Activated CD8-positive, alpha-beta memory T cell treated with anti-CD3 and anti-CD28 coated beads, Interleukin-2, amount 50 U/mL, for 24 hours (primary cell): ENCODE measurements around the gene MECP2.

ENCODE experiments used
- DNase-seq: peaks from one replicate; pipeline ENCODE4 v3.0.0-alpha.2; 2020; ENCODE audit errors: extremely low read depth

The MECP2 gene

DNA sequence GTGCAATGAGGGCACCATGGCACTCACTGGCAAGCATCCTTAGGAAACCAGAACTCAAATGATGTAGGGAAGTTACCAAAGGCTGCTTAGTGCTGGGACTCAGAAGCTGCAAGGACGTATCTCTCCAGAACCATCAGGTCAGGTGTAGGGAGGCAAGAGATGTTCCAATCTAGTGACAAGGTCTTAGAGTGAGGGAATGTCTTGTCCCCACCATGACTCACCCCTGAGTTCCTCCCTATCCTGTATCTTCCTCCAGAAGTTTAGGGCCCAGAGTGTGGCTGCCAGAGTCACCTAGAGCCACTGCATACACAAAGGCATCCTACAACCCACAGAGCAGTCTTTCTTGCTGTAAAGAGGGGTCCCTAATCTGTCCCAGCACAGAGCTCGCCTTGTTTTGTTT lies 63.7 kb downstream of the MECP2 start:
- no peak for DNase-seq

DNA sequence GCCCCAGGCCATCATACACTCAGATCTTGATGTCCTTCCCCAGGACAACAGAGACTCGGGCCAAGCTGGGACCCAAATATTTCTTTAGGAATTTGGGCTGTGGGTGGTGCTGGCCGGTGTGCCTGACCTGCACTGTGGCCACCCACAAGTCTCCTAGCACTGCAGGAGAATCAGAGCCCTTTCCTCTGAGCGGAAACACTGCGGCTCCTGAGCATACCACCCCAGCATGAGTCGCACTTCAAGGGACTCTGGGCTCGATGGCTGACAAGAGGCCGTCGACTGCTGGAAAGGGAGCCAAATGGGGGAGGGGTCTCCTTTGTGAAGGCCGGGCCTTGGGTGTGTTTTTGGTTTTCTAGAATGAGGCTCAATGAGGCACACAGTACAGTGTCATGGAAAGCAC lies 64.9 kb downstream of the MECP2 start:
- no peak for DNase-seq

- DNase-seq = no peak
These were observed 65.4 kb downstream of the MECP2 start for GRCh38 chrX:154032160-154032559.

GRCh38 chrX:154030715-154031305 lies 66.7 kb downstream of the MECP2 start:
- no peak for DNase-seq

DNA sequence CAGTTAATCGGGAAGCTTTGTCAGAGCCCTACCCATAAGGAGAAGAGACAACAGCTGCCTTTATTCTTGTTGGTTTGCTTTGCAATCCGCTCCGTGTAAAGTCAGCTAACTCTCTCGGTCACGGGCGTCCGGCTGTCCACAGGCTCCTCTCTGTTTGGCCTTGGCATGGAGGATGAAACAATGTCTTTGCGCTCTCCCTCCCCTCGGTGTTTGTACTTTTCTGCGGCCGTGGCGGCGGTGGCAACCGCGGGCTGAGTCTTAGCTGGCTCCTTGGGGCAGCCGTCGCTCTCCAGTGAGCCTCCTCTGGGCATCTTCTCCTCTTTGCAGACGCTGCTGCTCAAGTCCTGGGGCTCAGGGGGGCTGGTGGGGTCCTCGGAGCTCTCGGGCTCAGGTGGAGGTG lies 67.3 kb downstream of the MECP2 start:
- no peak for DNase-seq

GRCh38 chrX:154029439-154029838 lies 68.1 kb downstream of the MECP2 start:
- no peak for DNase-seq

DNA sequence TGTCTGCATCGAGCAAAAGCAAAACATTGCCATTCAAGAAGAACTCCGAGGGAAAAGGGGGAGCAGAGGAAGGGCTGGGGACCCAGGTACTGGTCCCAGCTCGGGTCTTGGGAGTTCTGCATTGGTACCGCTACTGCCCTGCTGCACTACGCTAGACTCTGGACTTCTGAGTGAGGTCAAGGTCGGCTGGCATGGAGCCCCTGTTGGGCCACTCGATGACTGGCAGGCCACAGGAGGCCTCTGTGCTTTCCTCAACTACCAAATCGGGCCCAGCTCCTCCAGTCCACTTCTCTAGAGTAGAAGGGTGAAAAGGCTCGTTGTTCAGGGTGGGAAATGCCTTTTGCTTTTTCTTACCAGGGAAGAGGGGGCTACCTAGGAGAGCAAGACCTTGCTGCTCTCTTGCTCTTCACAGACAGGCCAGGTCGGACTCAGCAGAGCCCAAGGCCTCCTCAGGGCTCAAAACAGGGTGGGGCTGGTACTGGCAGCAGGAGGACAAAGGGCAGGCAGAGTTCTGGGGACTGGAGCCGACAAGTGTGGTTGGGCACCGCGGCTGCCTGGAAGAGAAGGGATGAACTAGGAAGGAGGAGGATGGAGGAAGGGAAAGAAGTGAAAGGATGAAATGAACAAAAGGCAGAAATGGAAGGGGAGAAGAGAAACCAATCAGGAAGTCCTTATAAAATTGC lies 68.9 kb downstream of the MECP2 start:
- DNase-seq = no peak

DNA sequence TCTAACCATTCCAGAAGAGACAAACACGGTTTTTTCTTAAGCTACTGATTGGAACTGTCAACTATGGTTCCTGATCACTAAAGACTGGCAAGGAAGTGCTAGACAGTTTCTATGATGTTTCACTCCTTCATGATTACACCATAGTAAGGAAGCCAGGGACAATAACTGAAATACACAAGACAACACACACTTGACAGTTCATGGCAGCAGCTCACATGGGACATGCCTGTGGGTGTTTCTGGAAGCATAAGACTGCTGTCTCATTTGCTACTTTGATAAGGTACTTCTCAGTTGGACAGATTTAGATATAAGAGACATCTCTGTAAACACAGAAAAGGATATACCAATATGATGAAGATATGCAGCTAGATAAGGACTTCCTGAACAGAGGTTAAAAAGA lies 69.5 kb downstream of the MECP2 start:
- no peak for DNase-seq

DNA sequence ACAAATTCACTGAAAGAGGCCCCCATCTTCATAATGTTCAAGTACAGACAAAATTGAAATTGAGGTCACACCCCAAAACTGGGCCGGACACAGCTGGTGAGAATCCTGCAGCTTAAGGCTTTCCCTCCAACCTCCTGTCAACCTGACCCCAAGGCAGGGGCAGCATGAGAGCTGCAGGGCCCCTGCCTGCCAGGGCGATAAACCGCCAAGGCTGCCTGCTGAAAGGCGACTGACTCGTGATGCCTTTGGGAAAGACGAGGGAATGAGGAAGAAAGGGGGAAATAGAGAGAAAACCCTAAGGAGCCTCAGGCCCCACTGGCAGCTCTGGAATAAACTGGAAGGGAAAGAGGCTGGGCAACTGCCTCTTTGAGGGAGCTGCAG lies 70.5 kb downstream of the MECP2 start:
- DNase-seq = no peak

DNA sequence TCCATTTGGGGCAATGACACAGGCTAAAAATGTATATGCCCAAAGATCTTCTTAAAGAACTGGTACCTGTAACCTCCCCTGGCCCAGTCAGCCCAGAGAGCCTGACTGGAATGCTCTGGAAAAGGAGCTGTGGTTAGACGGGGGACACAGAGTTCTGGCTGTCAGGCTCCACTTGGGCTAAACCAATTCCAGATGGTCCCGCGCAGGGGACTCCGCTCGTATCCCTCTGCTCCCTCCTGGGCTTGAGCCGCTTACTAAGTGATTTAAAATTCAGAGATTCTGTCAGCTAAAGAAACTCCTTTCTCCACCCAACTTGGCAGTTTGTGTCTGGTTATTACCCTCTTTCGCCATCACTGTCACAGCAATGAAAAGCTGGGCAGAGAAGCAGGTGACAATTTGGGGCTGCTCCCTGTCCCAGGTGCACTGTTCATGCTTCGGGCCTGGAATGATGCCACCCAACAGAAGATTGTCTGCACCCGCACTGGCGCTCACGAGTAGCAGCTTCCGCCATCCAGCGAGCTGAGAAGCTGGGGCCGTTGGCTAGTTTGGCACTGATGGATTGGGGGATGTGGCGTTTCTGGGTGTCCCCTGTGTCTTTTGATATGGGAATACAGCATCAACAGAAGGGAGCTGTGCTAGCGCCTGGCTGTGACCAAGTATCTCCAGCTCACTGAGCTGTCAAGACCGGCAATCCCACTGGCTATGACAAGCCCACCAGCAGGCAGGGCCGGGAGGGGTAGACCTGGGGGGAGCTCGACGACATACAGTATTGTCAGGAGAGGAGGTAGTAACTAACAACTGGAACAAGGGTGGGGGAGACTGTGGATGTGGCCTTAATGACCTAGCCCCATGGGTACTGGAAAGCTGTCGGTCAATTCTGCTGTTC lies 71.1 kb downstream of the MECP2 start:
- DNase-seq = no peak

- DNase-seq = no peak
These were observed 72.3 kb downstream of the MECP2 start for GRCh38 chrX:154025230-154025629.

- no peak for DNase-seq
These were observed 73.2 kb downstream of the MECP2 start for GRCh38 chrX:154024271-154024670.

DNA sequence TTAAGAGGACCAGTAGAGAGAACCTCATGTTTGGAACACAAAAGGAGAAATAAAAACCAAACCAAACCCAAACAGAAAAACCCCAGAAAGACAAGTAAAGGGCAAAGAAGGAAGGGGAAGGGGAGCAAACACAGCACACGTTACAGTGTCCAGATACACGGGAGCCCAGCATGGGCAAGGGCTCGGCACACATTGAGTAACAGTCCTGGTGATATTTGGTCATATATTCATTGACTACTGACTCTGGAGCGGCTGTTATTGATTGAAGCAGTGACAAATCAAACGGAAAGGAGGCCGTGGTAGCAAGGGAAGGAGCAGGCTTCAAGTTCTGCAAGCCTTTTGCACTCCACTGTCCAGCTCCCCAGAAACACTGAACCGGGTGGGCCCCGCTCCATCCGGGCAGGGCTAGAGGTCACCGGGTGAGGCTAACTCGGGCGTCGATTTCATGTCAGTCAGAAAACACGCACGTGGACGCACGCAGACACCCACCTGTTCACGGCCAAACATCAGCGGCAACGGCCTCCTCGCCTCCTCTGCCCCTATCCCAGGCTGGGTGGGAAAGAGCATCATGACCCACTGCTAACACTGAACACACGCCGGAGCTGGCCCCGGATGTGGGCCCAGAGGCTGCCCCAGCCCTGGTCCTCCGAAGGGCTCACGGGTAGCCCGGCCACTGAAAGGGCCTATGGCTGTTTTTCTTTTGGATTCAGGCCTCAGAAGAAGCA lies 74.1 kb downstream of the MECP2 start:
- no peak for DNase-seq

- DNase-seq = no peak
These were observed 75.4 kb downstream of the MECP2 start for GRCh38 chrX:154022108-154022507.

DNA sequence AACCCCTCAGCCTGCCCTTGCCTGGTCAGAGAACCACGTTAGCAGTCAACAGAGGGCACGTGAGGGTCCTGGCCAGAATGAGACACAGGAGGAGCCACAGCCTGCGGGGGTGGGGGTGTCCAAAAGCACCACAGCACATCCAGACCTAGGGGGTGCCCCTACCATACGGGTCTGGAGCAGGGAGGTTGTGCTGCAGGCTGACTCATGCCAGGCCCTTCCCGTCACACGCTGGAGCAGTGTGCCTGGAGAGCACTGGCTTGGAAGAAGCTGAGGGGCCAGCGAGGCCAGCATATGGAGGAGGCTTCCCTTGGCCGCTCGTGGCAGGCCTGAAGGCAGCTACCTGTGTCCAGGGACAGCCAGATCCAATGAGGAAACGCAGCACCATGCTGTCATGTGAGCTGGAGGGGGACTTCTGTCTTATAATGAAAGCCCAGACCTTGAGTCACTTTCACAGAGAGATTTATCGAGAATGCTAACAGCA lies 76.3 kb downstream of the MECP2 start:
- no peak for DNase-seq

GRCh38 chrX:154020536-154021115 lies 76.9 kb downstream of the MECP2 start:
- DNase-seq = no peak

DNA sequence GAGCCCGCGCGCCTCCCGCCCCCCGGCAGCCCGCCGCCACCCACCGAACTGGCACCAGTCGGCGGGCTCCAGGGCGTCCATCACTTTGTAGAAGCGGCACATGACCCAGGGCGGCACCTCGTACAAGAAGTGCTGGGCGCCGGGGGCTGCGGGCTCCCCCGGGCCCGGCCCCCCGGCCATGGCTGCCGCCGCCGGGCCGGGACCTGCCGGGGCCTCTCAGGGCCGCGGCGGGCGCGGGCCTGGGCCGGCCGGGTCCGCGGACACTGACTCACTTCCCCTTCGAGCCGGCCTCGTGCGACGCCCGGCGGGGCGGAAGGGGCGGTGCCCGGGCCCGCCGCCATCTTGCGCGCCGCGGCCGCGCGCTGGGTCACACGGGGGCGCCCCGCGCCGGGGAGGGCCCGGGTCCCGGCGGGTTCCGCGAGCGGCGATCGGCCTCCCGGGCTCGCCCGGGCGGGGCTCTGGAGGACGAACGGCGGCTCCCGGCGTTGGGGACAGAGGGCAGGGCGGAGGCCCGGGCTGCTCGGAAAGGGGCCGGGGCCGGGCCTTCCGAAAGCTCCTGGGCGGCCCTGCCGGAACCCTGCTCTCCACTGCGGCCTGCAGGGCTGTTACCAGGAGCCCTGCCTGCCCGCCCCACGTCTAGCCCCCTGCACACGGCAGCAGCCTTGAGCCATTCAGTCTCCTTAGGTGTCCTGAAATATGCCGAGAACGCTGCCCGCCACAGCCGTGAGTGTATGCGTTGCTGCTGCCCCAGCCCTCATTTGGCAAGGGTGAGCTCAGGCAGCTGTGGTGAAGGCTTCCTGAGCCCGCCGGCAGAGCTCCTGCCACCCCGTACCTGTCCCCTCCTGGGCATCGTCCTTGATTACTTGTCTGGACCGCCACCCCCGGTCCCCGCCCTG lies 77.6 kb downstream of the MECP2 start, which contains the start of gene IRAK1:
Gene IRAK1, minus strand, starts transcription at position 270 of the 896 bp plus-strand sequence. Its CDS starts 90 bp downstream, at position 180.
- no peak for DNase-seq

GRCh38 chrX:154019061-154019621 lies 78.4 kb downstream of the MECP2 start:
- DNase-seq = no peak

DNA sequence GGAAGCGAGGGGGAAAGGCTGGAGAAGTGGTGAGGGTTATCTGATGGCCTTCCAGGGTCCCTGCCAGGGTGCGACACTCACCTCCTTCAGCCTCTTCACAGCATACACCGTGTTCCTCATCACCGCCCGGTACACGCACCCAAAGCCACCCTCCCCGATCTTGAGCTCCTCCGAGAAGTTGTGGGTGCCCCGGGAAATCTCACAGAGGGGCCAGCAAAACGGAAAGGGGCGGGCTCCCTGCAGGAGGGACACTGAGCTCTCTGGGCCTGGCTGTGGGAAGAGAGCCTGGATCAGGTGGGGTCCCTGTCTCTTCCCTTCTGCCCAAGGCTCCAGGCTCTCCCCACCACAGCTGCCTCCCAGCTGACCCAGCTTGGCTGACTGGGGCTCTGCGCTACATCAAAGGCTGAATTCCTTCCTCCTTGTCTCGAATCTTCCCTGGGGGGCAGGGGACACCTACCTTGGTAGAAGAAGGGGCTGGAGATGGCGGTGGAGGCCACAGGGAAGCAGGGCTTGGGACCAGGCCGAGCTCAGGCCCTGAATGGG lies 78.9 kb downstream of the MECP2 start:
- DNase-seq = no peak
